ENCODE results near the gene TMEM234. TPM values are rescaled to one million over a fixed set of nuclear protein-coding genes. Genes with fewer than 3 reads are reported as not detected.

Gene TMEM234
- total RNA-seq, 1 donor from 2014 or later = 17.5 TPM

GRCh38 chr1:32180186-32181060, 41.7 kb downstream of the TMEM234 start:
- intact Hi-C loops (cut with micrococcal nuclease) = loop anchor here (2.0 kb wide), 1 partner anchor 20 kb away; the partner anchor contains the start of gene CCDC28B

GRCh38 chr1:32179443-32180185, 42.5 kb downstream of the TMEM234 start, which contains the start of gene TXLNA:
TXLNA (plus strand) TSS chr1:32179675; CDS start chr1:32180346, 671 bp downstream.
- intact Hi-C loops (cut with micrococcal nuclease) = loop anchor here (1.0 to 5.0 kb wide), 7 partner anchors 21 to 471 kb away; partner anchors contain the start of genes BSDC1, CCDC28B, EIF3I and KHDRBS1

- intact Hi-C loops (cut with micrococcal nuclease) = loop anchor here (1.0 to 5.0 kb wide), 6 partner anchors 43 to 472 kb away; partner anchors contain the start of genes BSDC1, EIF3I, KHDRBS1 and KPNA6
These were observed 43.0 kb downstream of the TMEM234 start for GRCh38 chr1:32179193-32179442.

- intact Hi-C loops (cut with micrococcal nuclease) = loop anchor here (1.0 to 5.0 kb wide), 6 partner anchors 44 to 472 kb away; partner anchors contain the start of genes BSDC1, EIF3I, KHDRBS1 and KPNA6
These were observed 43.6 kb downstream of the TMEM234 start for GRCh38 chr1:32178380-32179192.

- intact Hi-C loops (cut with micrococcal nuclease) = no loop called here
These were observed 49.4 kb downstream of the TMEM234 start for GRCh38 chr1:32172621-32173245.

- intact Hi-C loops (cut with micrococcal nuclease) = no loop called here
These were observed 51.2 kb downstream of the TMEM234 start for GRCh38 chr1:32170991-32171390.

Other genes with a start within 250 kb of the TMEM234 start
- 160 and 162 TPM in 2 replicates for gene KHDRBS1, start 208.5 kb downstream of the TMEM234 start, total RNA-seq
- gene TMEM39B, start 149.4 kb downstream of the TMEM234 start, total RNA-seq = 32.7 and 34.8 TPM in 2 replicates
- gene KPNA6, start 114.3 kb downstream of the TMEM234 start, total RNA-seq = 64.9 and 67.0 TPM in 2 replicates
- 79.4 and 79.8 TPM in 2 replicates for gene TXLNA, start 42.7 kb downstream of the TMEM234 start, total RNA-seq
- gene CCDC28B, start 21.8 kb downstream of the TMEM234 start, total RNA-seq = 34.3 and 35.5 TPM in 2 replicates
- 4.3 and 5.3 TPM in 2 replicates for gene IQCC, start 16.7 kb downstream of the TMEM234 start, total RNA-seq
- gene DCDC2B, start 13.3 kb downstream of the TMEM234 start, total RNA-seq = not detected in 2 replicates
- 203 and 215 TPM in 2 replicates for gene EIF3I, start 54 bp upstream of the TMEM234 start, total RNA-seq
- gene FAM167B, start 24.9 kb upstream of the TMEM234 start, total RNA-seq = 0.34 and 0.52 TPM in 2 replicates
- gene LCK, start 28.9 kb upstream of the TMEM234 start, total RNA-seq = 413 and 422 TPM in 2 replicates
- gene HDAC1, start 69.7 kb upstream of the TMEM234 start, total RNA-seq = 202 and 216 TPM in 2 replicates
- gene MARCKSL1, start 113.9 kb upstream of the TMEM234 start, total RNA-seq = 24.6 and 28.4 TPM in 2 replicates
- 7.3 and 7.9 TPM in 2 replicates for gene FAM229A, start 140.1 kb upstream of the TMEM234 start, total RNA-seq
- 0.64 and 1.7 TPM in 2 replicates for gene TSSK3, start 140.2 kb upstream of the TMEM234 start, total RNA-seq
- gene BSDC1, start 172.1 kb upstream of the TMEM234 start, total RNA-seq = 48.3 and 49.9 TPM in 2 replicates
- gene ZBTB8B, start 242.7 kb upstream of the TMEM234 start, total RNA-seq = not detected in 2 replicates